Neural crest cell (in vitro differentiated cells): ENCODE measurements around the gene H1-8. TPM values are rescaled to one million over a fixed set of nuclear protein-coding genes. Genes with fewer than 3 reads are reported as not detected.

Source experiments
- DNase-seq: peaks from one replicate; pipeline ENCODE4 v3.0.0; 2021; ENCODE audit warnings: low read depth, mixed read lengths, low spot score
- H3K27ac Mint-ChIP-seq: one replicate; pipeline ENCODE4 v1.8.0; 2021; ENCODE audit warnings: mild to moderate bottlenecking, mixed read lengths; ENCODE audit not compliant: unreplicated experiment
- H3K27me3 Mint-ChIP-seq: 2 replicates; pipeline ENCODE4 v1.8.0; 2021; ENCODE audit warnings: low read depth, mild to moderate bottlenecking, mixed read lengths
- H3K36me3 Mint-ChIP-seq: 2 replicates; pipeline ENCODE4 v1.8.0; 2021; ENCODE audit warnings: low read depth, mild to moderate bottlenecking, mixed read lengths
- H3K4me1 Mint-ChIP-seq: 2 replicates; pipeline ENCODE4 v1.8.0; 2021; ENCODE audit warnings: mixed read lengths
- H3K4me3 Mint-ChIP-seq: one replicate; pipeline ENCODE4 v1.8.0; 2021; ENCODE audit warnings: mild to moderate bottlenecking, mixed read lengths
- H3K9me3 Mint-ChIP-seq: 2 replicates; pipeline ENCODE4 v1.8.0; 2021; ENCODE audit warnings: mixed read lengths
- CTCF ChIP-seq: fragments of 200-600 bp; sonication (generic); conservative IDR thresholded peaks from 2 replicates; pipeline ENCODE4 v1.5.0; 2021; ENCODE audit warnings: antibody characterized with exemption, mild to moderate bottlenecking
- total RNA-seq: library from RNA; stranded (reverse); gene quantifications from 2 replicates; pipeline ENCODE4 v1.2.1, GENCODE V29; 2021

Gene H1-8
- total RNA-seq, 1 donor from 2014 or later, result not detected

GRCh38 chr3:129528589-129529100 is 14.3 kb upstream of the H1-8 start, which contains the start of gene RHO:
Gene RHO (plus strand): TSS chr3:129528639. CDS start chr3:129528734, 95 bp downstream.
- Mint-ChIP-seq H3K4me1 (peaks cover 5% of the 10 kb centered on the region), H3K4me3 (no peak within 1 kb of the TSS), H3K9me3 (no peaks in the 10 kb centered on the region), H3K36me3 (no peaks in the 10 kb centered on the region), H3K27me3 (no peaks in the 10 kb centered on the region), H3K27ac (peak within 1 kb of the TSS; percentile 2)
- no peak for DNase-seq
- TF ChIP-seq CTCF, result no peak

GRCh38 chr3:129529436-129530210 is 13.4 kb upstream of the H1-8 start:
- Mint-ChIP-seq H3K36me3 (no peaks in the 10 kb centered on the region), H3K4me1 (peaks cover 12% of the 10 kb centered on the region), H3K27me3 (no peaks in the 10 kb centered on the region), H3K9me3 (no peaks in the 10 kb centered on the region), H3K27ac (peak overlapping the region; percentile 52), H3K4me3 (no peak overlapping the region)
- DNase-seq, result no peak
- no peak for TF ChIP-seq CTCF

- H3K4me1 Mint-ChIP-seq, result peaks cover 12% of the 10 kb centered on the region
Observed at GRCh38 chr3:129530251-129530791, 12.7 kb upstream of the H1-8 start.

GRCh38 chr3:129530821-129531220 is 12.2 kb upstream of the H1-8 start:
- Mint-ChIP-seq H3K27me3 (no peaks in the 10 kb centered on the region), H3K4me1 (peaks cover 12% of the 10 kb centered on the region), H3K27ac (no peak overlapping the region), H3K4me3 (no peak overlapping the region), H3K9me3 (no peaks in the 10 kb centered on the region), H3K36me3 (no peaks in the 10 kb centered on the region)
- no peak for TF ChIP-seq CTCF
- no peak for DNase-seq

More at GRCh38 chr3:129530251-129530791, 12.7 kb upstream of the H1-8 start:
- no peak for DNase-seq
- no peak for TF ChIP-seq CTCF
- Mint-ChIP-seq H3K9me3 (no peaks in the 10 kb centered on the region), H3K4me3 (no peak overlapping the region), H3K27me3 (no peaks in the 10 kb centered on the region), H3K27ac (peak overlapping the region; percentile 52), H3K36me3 (no peaks in the 10 kb centered on the region)

- Mint-ChIP-seq H3K4me3 (no peak overlapping the region), H3K27ac (no peak overlapping the region), H3K36me3 (no peaks in the 10 kb centered on the region), H3K4me1 (peaks cover 12% of the 10 kb centered on the region), H3K27me3 (no peaks in the 10 kb centered on the region), H3K9me3 (no peaks in the 10 kb centered on the region)
- TF ChIP-seq CTCF, result no peak
- DNase-seq, result no peak
Observed at GRCh38 chr3:129531699-129532098, 11.3 kb upstream of the H1-8 start.
